Glutamatergic neuron (in vitro differentiated cells): ENCODE results near the gene SHANK2. TPM values are rescaled to one million over a fixed set of nuclear protein-coding genes. Genes with fewer than 3 reads are reported as not detected.

Experiments used
- DNase-seq: peaks from one replicate; pipeline ENCODE4 v3.0.0; 2022
- H3K27ac Mint-ChIP-seq: one replicate; pipeline ENCODE4 v1.8.0; 2020; ENCODE audit warnings: mild to moderate bottlenecking, mixed read lengths, inconsistent platforms; ENCODE audit not compliant: unreplicated experiment
- H3K27me3 Mint-ChIP-seq: one replicate; pipeline ENCODE4 v1.8.0; 2020; ENCODE audit warnings: mild to moderate bottlenecking, moderate library complexity, mixed read lengths, inconsistent platforms; ENCODE audit not compliant: unreplicated experiment
- H3K36me3 Mint-ChIP-seq: one replicate; pipeline ENCODE4 v1.8.0; 2020; ENCODE audit warnings: mild to moderate bottlenecking, mixed read lengths, inconsistent platforms; ENCODE audit not compliant: unreplicated experiment
- H3K4me1 Mint-ChIP-seq: one replicate; pipeline ENCODE4 v1.8.0; 2020; ENCODE audit warnings: mild to moderate bottlenecking, low read depth, mixed read lengths, inconsistent platforms; ENCODE audit not compliant: unreplicated experiment
- H3K4me3 Mint-ChIP-seq: one replicate; pipeline ENCODE4 v1.8.0; 2020; ENCODE audit warnings: mild to moderate bottlenecking, mixed read lengths, inconsistent platforms; ENCODE audit not compliant: unreplicated experiment
- H3K9me3 Mint-ChIP-seq: one replicate; pipeline ENCODE4 v1.8.0; 2020; ENCODE audit warnings: mild to moderate bottlenecking, moderate library complexity, mixed read lengths, inconsistent platforms; ENCODE audit not compliant: unreplicated experiment
- CTCF ChIP-seq: fragments of 200-600 bp; sonication (generic); IDR thresholded peaks from one replicate; pipeline ENCODE4 v1.5.0; 2021; ENCODE audit not compliant: partially characterized antibody, unreplicated experiment
- long read RNA-seq: library from polyadenylated mRNA; unstranded; transcript quantifications from one replicate; pipeline ENCODE4 v2.0.0, GENCODE V29; 2020; ENCODE audit not compliant: unreplicated experiment
- total RNA-seq: library from RNA; stranded (reverse); fragmentation: NEBNext Ultra II Directional; extraction: Animal tissue kit (Norgen Biotek cat#: 25700); gene quantifications from one replicate; pipeline ENCODE4 v1.2.1, GENCODE V29; 2021; ENCODE audit not compliant: unreplicated experiment

Gene SHANK2
- total RNA-seq, result 23.0 TPM
- long read RNA-seq, result 0 reads

- Mint-ChIP-seq H3K4me1 (peaks cover 13% of the 10 kb centered on the region), H3K36me3 (no peaks in the 10 kb centered on the region), H3K27ac (no peak within 1 kb of the TSS), H3K27me3 (peaks cover 13% of the 10 kb centered on the region), H3K4me3 (peak within 1 kb of the TSS; percentile 77), H3K9me3 (peaks cover 6% of the 10 kb centered on the region)
- no peak for DNase-seq
- no peak for TF ChIP-seq CTCF
Measured at GRCh38 chr11:71252269-71252769, at the start of gene SHANK2. TSS of gene SHANK2 (minus strand) at chr11:71252577. CDS start at chr11:71147326, 105,251 bp downstream.

GRCh38 chr11:71301858-71302533, 49.6 kb upstream of the SHANK2 start:
- Mint-ChIP-seq H3K36me3 (peaks cover 6% of the 10 kb centered on the region), H3K27me3 (peaks cover 10% of the 10 kb centered on the region), H3K4me1 (peaks cover 9% of the 10 kb centered on the region), H3K27ac (no peak overlapping the region), H3K9me3 (peaks cover 2% of the 10 kb centered on the region), H3K4me3 (no peak overlapping the region)
- no peak for TF ChIP-seq CTCF
- DNase-seq, result no peak

- no peak for TF ChIP-seq CTCF
- H3K27me3 Mint-ChIP-seq, result peaks cover 10% of the 10 kb centered on the region
- H3K9me3 Mint-ChIP-seq, result peaks cover 2% of the 10 kb centered on the region
- H3K27ac Mint-ChIP-seq, result no peak overlapping the region
- H3K4me1 Mint-ChIP-seq, result peaks cover 9% of the 10 kb centered on the region
- peaks cover 9% of the 10 kb centered on the region for H3K36me3 Mint-ChIP-seq
- DNase-seq, result no peak
- no peak overlapping the region for H3K4me3 Mint-ChIP-seq
Measured at GRCh38 chr11:71301046-71301857, 48.9 kb upstream of the SHANK2 start.

- H3K9me3 Mint-ChIP-seq, result peaks cover 2% of the 10 kb centered on the region
- H3K4me3 Mint-ChIP-seq, result no peak overlapping the region
- H3K36me3 Mint-ChIP-seq, result peaks cover 9% of the 10 kb centered on the region
- no peak for DNase-seq
- peaks cover 13% of the 10 kb centered on the region for H3K27me3 Mint-ChIP-seq
- peaks cover 9% of the 10 kb centered on the region for H3K4me1 Mint-ChIP-seq
- no peak overlapping the region for H3K27ac Mint-ChIP-seq
- no peak for TF ChIP-seq CTCF
Measured at GRCh38 chr11:71300187-71300586, 47.8 kb upstream of the SHANK2 start.
